Liver (tissue), 9 donors: ENCODE results near the gene ERMARD. TPM values are rescaled to one million over a fixed set of nuclear protein-coding genes. Genes with fewer than 3 reads are reported as not detected.

Source experiments
- DNase-seq: peaks from one replicate; pipeline ENCODE4 v3.0.0-alpha.2; 2017; ENCODE audit warnings: low spot score
- H3K27ac ChIP-seq, 2 donors: one replicate each; pipeline ENCODE4 v1.7.0; 2013; ENCODE audit warnings: inconsistent platforms in 2 of 2, low read length in 2 of 2, control low read depth in 1 of 2, low read depth in 1 of 2, mild to moderate bottlenecking in 1 of 2
- H3K27me3 ChIP-seq, 4 donors: one replicate each; pipeline versions ENCODE4 v1.6.1 to v1.7.0; 2013; ENCODE audit warnings: low read length in 3 of 4, inconsistent platforms in 1 of 4, mild to moderate bottlenecking in 1 of 4, moderate library complexity in 1 of 4; ENCODE audit not compliant: control insufficient read depth in 4 of 4, insufficient read depth in 4 of 4
- H3K36me3 ChIP-seq, 4 donors: one replicate each; pipeline versions ENCODE4 v1.6.1 to v1.7.0; 2013; ENCODE audit warnings: low read length in 3 of 4, mild to moderate bottlenecking in 3 of 4, low read depth in 1 of 4, moderate library complexity in 1 of 4; ENCODE audit not compliant: control insufficient read depth in 4 of 4, insufficient read depth in 3 of 4
- H3K4me1 ChIP-seq, 4 donors: one replicate each; pipeline versions ENCODE4 v1.6.1 to v1.7.0; 2013; ENCODE audit warnings: low read length in 3 of 4, mild to moderate bottlenecking in 3 of 4, moderate library complexity in 1 of 4; ENCODE audit not compliant: control insufficient read depth in 4 of 4, insufficient read depth in 4 of 4
- H3K4me3 ChIP-seq, 3 donors: one replicate each; pipeline versions ENCODE4 v1.6.1 to v1.7.0; 2013; ENCODE audit warnings: low read length in 3 of 3, control low read depth in 1 of 3, low read depth in 1 of 3, mild to moderate bottlenecking in 1 of 3
- H3K9ac ChIP-seq, 2 donors: one replicate each; pipeline ENCODE4 v1.7.0; 2013; ENCODE audit warnings: low read length in 2 of 2, mild to moderate bottlenecking in 2 of 2, moderate library complexity in 2 of 2, control low read depth in 1 of 2, low read depth in 1 of 2
- H3K9me3 ChIP-seq, 4 donors: one replicate each; pipeline versions ENCODE4 v1.6.1 to v1.7.0; 2013; ENCODE audit warnings: low read length in 3 of 4; ENCODE audit not compliant: control insufficient read depth in 4 of 4
- ATF3 ChIP-seq: IDR thresholded peaks from 2 replicates; pipeline ENCODE4 v1.6.1; 2016; ENCODE audit warnings: antibody characterized with exemption
- CTCF ChIP-seq: fragments of 150-350 bp; IDR thresholded peaks from 2 replicates; pipeline ENCODE4 v1.5.1; 2017; ENCODE audit warnings: improper control_type of control experiment, low read depth, low read length; ENCODE audit not compliant: missing input control
- EGR1 ChIP-seq, 2 donors: IDR thresholded peaks; 2 replicates each; pipeline ENCODE4 v1.6.1; 2016 to 2018; ENCODE audit warnings: antibody characterized with exemption in 2 of 2, low read depth in 2 of 2
- FOXA1 ChIP-seq: IDR thresholded peaks from 2 replicates; pipeline ENCODE4 v1.6.1; 2016; ENCODE audit warnings: antibody characterized with exemption
- FOXA2 ChIP-seq: IDR thresholded peaks from 2 replicates; pipeline ENCODE4 v1.6.1; 2016; ENCODE audit warnings: antibody characterized with exemption
- GABPA ChIP-seq, 2 donors: IDR thresholded peaks in 1 of 2; conservative IDR thresholded peaks in 1 of 2; 2 replicates each; pipeline ENCODE4 v1.6.1; 2016; ENCODE audit warnings: antibody characterized with exemption in 2 of 2, mild to moderate bottlenecking in 1 of 2, moderate library complexity in 1 of 2
- HNF4A ChIP-seq, 2 donors: conservative IDR thresholded peaks; 2 replicates each; pipeline ENCODE4 v1.6.1; 2016; ENCODE audit warnings: antibody characterized with exemption in 2 of 2, mild to moderate bottlenecking in 2 of 2
- HNF4G ChIP-seq: IDR thresholded peaks from 2 replicates; pipeline ENCODE4 v1.6.1; 2016; ENCODE audit warnings: antibody characterized with exemption
- JUND ChIP-seq, 2 donors: IDR thresholded peaks; 2 replicates each; pipeline ENCODE4 v1.6.1; 2016; ENCODE audit warnings: antibody characterized with exemption in 2 of 2
- MAX ChIP-seq: IDR thresholded peaks from 2 replicates; pipeline ENCODE4 v1.6.1; 2016; ENCODE audit warnings: antibody characterized with exemption
- NR2F2 ChIP-seq: IDR thresholded peaks from 2 replicates; pipeline ENCODE4 v1.6.1; 2016; ENCODE audit warnings: antibody characterized with exemption
- RAD21 ChIP-seq, 2 donors: IDR thresholded peaks; 2 replicates each; pipeline ENCODE4 v1.6.1; 2016; ENCODE audit warnings: antibody characterized with exemption in 2 of 2, mild to moderate bottlenecking in 2 of 2
- REST ChIP-seq: IDR thresholded peaks from 2 replicates; pipeline ENCODE4 v1.6.1; 2016; ENCODE audit warnings: antibody characterized with exemption, mild to moderate bottlenecking
- RXRA ChIP-seq, 2 donors: IDR thresholded peaks; 2 replicates each; pipeline ENCODE4 v1.6.1; 2017 to 2018; ENCODE audit warnings: antibody characterized with exemption in 2 of 2, mild to moderate bottlenecking in 1 of 2
- SP1 ChIP-seq: IDR thresholded peaks from 2 replicates; pipeline ENCODE4 v1.6.1; 2018; ENCODE audit warnings: antibody characterized with exemption, mild to moderate bottlenecking
- TAF1 ChIP-seq: conservative IDR thresholded peaks from 2 replicates; pipeline ENCODE4 v1.6.1; 2016; ENCODE audit warnings: antibody characterized with exemption, mild to moderate bottlenecking
- YY1 ChIP-seq: IDR thresholded peaks from 2 replicates; pipeline ENCODE4 v1.6.1; 2016; ENCODE audit warnings: antibody characterized with exemption, mild to moderate bottlenecking
- ZBTB33 ChIP-seq: IDR thresholded peaks from 2 replicates; pipeline ENCODE4 v1.6.1; 2016; ENCODE audit warnings: antibody characterized with exemption
- WGBS: extraction: QIAGEN DNeasy Blood & Tissue Kit; methylation state at CpG from one replicate; pipeline ENCODE4 v1.1.7; 2013; 5-methylcytosine and 5-hydroxymethylcytosine counted together
- polyA plus RNA-seq, 2 donors: library from polyadenylated mRNA; stranded (reverse) in 1 of 2; unstranded in 1 of 2; fragments of 200-250 nt in 1 of 2; fragments of >200 nt in 1 of 2; fragmentation: Nextera tagmentation in 1 of 2; extraction: Ambion mirVana in 1 of 2; gene quantifications; one replicate each; pipeline versions ENCODE4 v1.2.1 to v1.2.3, GENCODE V29; 2013 to 2015
- total RNA-seq, 2 donors: library from RNA; depleted of rRNA; stranded (reverse); fragments of >200 nt; gene quantifications; one replicate each; pipeline ENCODE4 v1.2.3, GENCODE V29; 2014
- donor health status: healthy.
- donor health status: healthy.
- donor health status: healthy.
- donor health status: healthy.
- donor health status: healthy.

ERMARD gene
- total and polyA plus RNA-seq, 4 donors = 10.1 to 20.7 (median 14.0) TPM

GRCh38 chr6:169729961-169730360 is 21.5 kb upstream of the ERMARD start:
- peaks cover 0 to 5% (median 0%) of the 10 kb centered on the region in 4 donors for H3K4me1 ChIP-seq
- TF ChIP-seq GABPA (IDR thresholded peaks at IDR 0.05 in 1 of 2, conservative IDR thresholded peaks at IDR 0.05 in 1 of 2) = no peak
- TF ChIP-seq HNF4G = no peak
- no peak for TF ChIP-seq EGR1 (IDR thresholded peaks at IDR 0.05; ENCODE audit: low read depth in 2 of 2)
- TF ChIP-seq HNF4A (conservative IDR thresholded peaks at IDR 0.05) = no peak
- no peak for TF ChIP-seq SP1
- no peak for TF ChIP-seq NR2F2
- TF ChIP-seq FOXA2 = no peak
- no peak for DNase-seq
- no peak overlapping the region for H3K27ac ChIP-seq
- no peak overlapping the region for H3K4me3 ChIP-seq
- H3K36me3 ChIP-seq = no peaks in the 10 kb centered on the region
- H3K9ac ChIP-seq = no peak overlapping the region
- H3K9me3 ChIP-seq = no peaks in the 10 kb centered on the region
- no peaks in the 10 kb centered on the region for H3K27me3 ChIP-seq

- H3K36me3 ChIP-seq = no peaks in the 10 kb centered on the region
- H3K9ac ChIP-seq = no peak overlapping the region
- no peaks in the 10 kb centered on the region for H3K9me3 ChIP-seq
- no peak overlapping the region for H3K4me3 ChIP-seq
- WGBS = 90% methylated on average over 9 of the region's 9 CpGs
- DNase-seq = no peak
- H3K27me3 ChIP-seq = no peaks in the 10 kb centered on the region
- no peaks in the 10 kb centered on the region for H3K4me1 ChIP-seq
- TF ChIP-seq JUND (IDR thresholded peaks at IDR 0.05) (no peak), ATF3 (no peak), TAF1 (no peak), SP1 (no peak), HNF4A (conservative IDR thresholded peaks at IDR 0.05) (no peak)
- no peak overlapping the region for H3K27ac ChIP-seq
Observed at GRCh38 chr6:169738204-169738975, 13.0 kb upstream of the ERMARD start.

GRCh38 chr6:169738976-169739529 is 12.4 kb upstream of the ERMARD start:
- Histone ChIP-seq H3K27ac (no peak overlapping the region), H3K9me3 (no peaks in the 10 kb centered on the region), H3K9ac (no peak overlapping the region), H3K4me1 (no peaks in the 10 kb centered on the region), H3K4me3 (no peak overlapping the region), H3K27me3 (no peaks in the 10 kb centered on the region), H3K36me3 (no peaks in the 10 kb centered on the region)
- TF ChIP-seq YY1 (no peak), NR2F2 (no peak), MAX (no peak), ATF3 (no peak), FOXA2 (no peak), JUND (IDR thresholded peaks at IDR 0.05) (no peak), SP1 (no peak), REST (no peak), HNF4A (conservative IDR thresholded peaks at IDR 0.05) (no peak), GABPA (IDR thresholded peaks at IDR 0.05 in 1 of 2, conservative IDR thresholded peaks at IDR 0.05 in 1 of 2) (no peak), CTCF (no peak), EGR1 (IDR thresholded peaks at IDR 0.05; ENCODE audit: low read depth in 2 of 2) (no peak), RXRA (IDR thresholded peaks at IDR 0.05) (no peak), FOXA1 (no peak), TAF1 (no peak), RAD21 (IDR thresholded peaks at IDR 0.05) (no peak), ZBTB33 (no peak), HNF4G (no peak)
- WGBS = 96% methylated on average over 2 of the region's 2 CpGs
- DNase-seq = no peak
